Aorta (tissue), 5 donors: ENCODE measurements around the gene SELL. TPM values are rescaled to one million over a fixed set of nuclear protein-coding genes. Genes with fewer than 3 reads are reported as not detected.
"Not testable (repeated sequence)": the region's sequence is repeated elsewhere in the genome, so short reads cannot be mapped to it uniquely, and the experiment has no call there.

ENCODE experiments used
- ATAC-seq: fragments of 200-7000 bp; cut with Tn5 transposase; one replicate; pipeline ENCODE4 v1.9.1; 2022; ENCODE audit warnings: moderate library complexity; ENCODE audit not compliant: low FRiP score
- DNase-seq, 2 donors: peaks; one replicate each; pipeline ENCODE4 v3.0.0-alpha.2; 2020
- H3K27ac ChIP-seq, 2 donors: one replicate each; pipeline ENCODE4 v1.5.1; 2013; ENCODE audit warnings: low read length in 2 of 2, mild to moderate bottlenecking in 2 of 2, moderate library complexity in 2 of 2, control low read depth in 1 of 2, inconsistent platforms in 1 of 2, low read depth in 1 of 2
- H3K27me3 ChIP-seq, 2 donors: one replicate each; pipeline ENCODE4 v1.6.1; 2013; ENCODE audit warnings: control low read depth in 1 of 2, low read length in 1 of 2, mild to moderate bottlenecking in 1 of 2, moderate library complexity in 1 of 2; ENCODE audit not compliant: insufficient read depth in 2 of 2, control insufficient read depth in 1 of 2
- H3K36me3 ChIP-seq, 2 donors: one replicate each; pipeline ENCODE4 v1.6.1; 2013; ENCODE audit warnings: control low read depth in 1 of 2, low read length in 1 of 2, mild to moderate bottlenecking in 1 of 2; ENCODE audit not compliant: insufficient read depth in 2 of 2, control insufficient read depth in 1 of 2
- H3K4me1 ChIP-seq, 2 donors: one replicate each; pipeline ENCODE4 v1.6.1; 2013; ENCODE audit warnings: low read length in 2 of 2, control low read depth in 1 of 2, mild to moderate bottlenecking in 1 of 2, moderate library complexity in 1 of 2; ENCODE audit not compliant: insufficient read depth in 2 of 2, control insufficient read depth in 1 of 2
- H3K4me3 ChIP-seq, 2 donors: one replicate each; pipeline ENCODE4 v1.5.1; 2013; ENCODE audit warnings: low read length in 2 of 2, control low read depth in 1 of 2, mild to moderate bottlenecking in 1 of 2
- H3K9me3 ChIP-seq: one replicate; pipeline ENCODE4 v1.6.1; 2013; ENCODE audit warnings: mild to moderate bottlenecking, low read length; ENCODE audit not compliant: control insufficient read depth
- WGBS, 2 donors: extraction: QIAGEN DNeasy Blood & Tissue Kit; methylation state at CpG; one replicate each; pipeline ENCODE4 v1.1.7; 2013; 5-methylcytosine and 5-hydroxymethylcytosine counted together
- intact Hi-C, 2 donors: fragments of 100-400 bp; cut with DNase I; formaldehyde crosslinking; loops; one replicate each; pipeline versions ENCODE4 v1.14.2 to v1.15.0; 2022
- polyA plus RNA-seq, 2 donors: library from polyadenylated mRNA; stranded (reverse); fragments of 200-250 nt; gene quantifications; one replicate each; pipeline ENCODE4 v1.2.3, GENCODE V29; 2013
- total RNA-seq, 2 donors: library from RNA; stranded (reverse); fragmentation: NEBNext Ultra II Directional; extraction: Animal tissue kit (Norgen Biotek cat#: 25700); gene quantifications; one replicate each; pipeline ENCODE4 v1.2.1, GENCODE V29; 2021
- donor health status: healthy with polysubstance abuse.
- donor health status: Bipolar disorder and iron deficiency.
- donor health status: DM: no; HTN: no; CAD: no.
- donor health status: DM: no; HTN: no; CAD: no.
- donor health status: DM: yes; HTN: yes; CAD: no.

SELL gene
- total and polyA plus RNA-seq, 4 donors = 2.0 to 12.8 (median 10.9) TPM

DNA sequence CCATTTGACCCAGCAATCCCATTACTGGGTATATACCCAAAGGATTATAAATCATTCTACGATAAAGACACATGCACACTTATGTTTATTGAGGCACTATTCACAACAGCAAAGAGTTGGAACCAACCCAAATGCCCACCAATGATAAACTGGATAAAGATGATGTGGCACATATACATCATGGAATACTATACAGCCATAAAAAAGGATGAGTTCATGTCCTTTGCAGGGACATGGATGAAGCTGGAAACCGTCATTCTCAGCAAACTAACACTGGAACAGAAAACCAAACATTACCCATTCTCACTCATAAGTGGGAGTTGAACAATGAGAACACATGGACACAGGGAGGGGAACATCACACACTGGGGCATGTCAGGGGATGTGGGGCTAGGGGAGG, 3.7 kb upstream of the SELL start:
- H3K9me3 ChIP-seq, H3K4me3 ChIP-seq, ATAC-seq, H3K27ac ChIP-seq, H3K36me3 ChIP-seq, intact Hi-C loops, DNase-seq, H3K27me3 ChIP-seq, H3K4me1 ChIP-seq: not testable (repeated sequence)
- 84 to 87% methylated on average over 2 of the region's 2 CpGs for WGBS, 2 donors

DNA sequence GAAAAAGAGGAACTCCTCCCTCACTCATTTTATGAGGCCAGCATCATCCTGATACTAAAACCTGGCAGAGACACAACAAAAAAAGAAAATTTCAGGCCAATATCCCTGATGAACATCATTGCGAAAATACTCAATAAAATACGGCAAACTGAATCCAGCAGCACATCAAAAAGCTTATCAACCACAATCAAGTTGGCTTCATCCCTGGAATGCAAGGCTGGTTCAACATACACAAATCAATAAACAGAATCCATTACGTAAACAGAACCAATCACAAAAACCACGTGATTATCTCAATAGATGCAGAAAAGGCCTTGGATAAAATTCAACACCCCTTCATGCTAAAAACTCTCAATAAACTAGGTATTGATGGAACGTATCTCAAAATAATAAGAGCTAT, 1.7 kb upstream of the SELL start:
- 83 to 85% methylated on average over 5 of the region's 5 CpGs for WGBS, 2 donors
- H3K27ac ChIP-seq, intact Hi-C loops, H3K36me3 ChIP-seq, H3K4me1 ChIP-seq, H3K9me3 ChIP-seq, ATAC-seq, DNase-seq, H3K4me3 ChIP-seq, H3K27me3 ChIP-seq: not testable (repeated sequence)

DNA sequence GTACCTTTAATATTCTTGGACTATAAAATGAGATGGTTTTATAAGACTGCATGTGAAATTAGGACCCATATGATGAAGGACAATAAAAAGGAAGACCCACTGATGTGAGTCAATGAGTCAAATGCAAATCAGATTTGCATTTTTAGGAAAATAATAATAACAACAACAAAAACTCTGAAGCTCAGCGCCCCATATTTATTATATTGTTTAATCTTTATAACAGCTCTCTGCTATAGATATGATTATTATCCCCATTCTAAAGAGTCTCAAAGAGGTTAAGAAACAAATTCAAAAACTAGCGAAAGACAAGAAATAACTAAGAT, 850 bp upstream of the SELL start:
- no peaks in the 10 kb centered on the region for H3K9me3 ChIP-seq
- WGBS, 2 donors = 91 to 97% methylated on average over 2 of the region's 2 CpGs
- H3K4me3 ChIP-seq = no peak overlapping the region
- no peaks in the 10 kb centered on the region for H3K36me3 ChIP-seq
- H3K4me1 ChIP-seq = no peaks in the 10 kb centered on the region
- intact Hi-C loops = no loop called here
- no peak overlapping the region for H3K27ac ChIP-seq
- ATAC-seq = no peak
- H3K27me3 ChIP-seq = no peaks in the 10 kb centered on the region
- DNase-seq = no peak

GRCh38 chr1:169708647-169709046, 2.8 kb downstream of the SELL start:
- H3K27ac ChIP-seq = no peak overlapping the region
- H3K4me1 ChIP-seq = no peaks in the 10 kb centered on the region
- H3K36me3 ChIP-seq = no peaks in the 10 kb centered on the region
- ATAC-seq (no peak), DNase-seq (no peak)
- 80 to 84% methylated on average over 3 of the region's 3 CpGs for WGBS, 2 donors
- no peaks in the 10 kb centered on the region for H3K9me3 ChIP-seq
- intact Hi-C loops = no loop called here
- H3K27me3 ChIP-seq = no peaks in the 10 kb centered on the region
- no peak overlapping the region for H3K4me3 ChIP-seq

DNA sequence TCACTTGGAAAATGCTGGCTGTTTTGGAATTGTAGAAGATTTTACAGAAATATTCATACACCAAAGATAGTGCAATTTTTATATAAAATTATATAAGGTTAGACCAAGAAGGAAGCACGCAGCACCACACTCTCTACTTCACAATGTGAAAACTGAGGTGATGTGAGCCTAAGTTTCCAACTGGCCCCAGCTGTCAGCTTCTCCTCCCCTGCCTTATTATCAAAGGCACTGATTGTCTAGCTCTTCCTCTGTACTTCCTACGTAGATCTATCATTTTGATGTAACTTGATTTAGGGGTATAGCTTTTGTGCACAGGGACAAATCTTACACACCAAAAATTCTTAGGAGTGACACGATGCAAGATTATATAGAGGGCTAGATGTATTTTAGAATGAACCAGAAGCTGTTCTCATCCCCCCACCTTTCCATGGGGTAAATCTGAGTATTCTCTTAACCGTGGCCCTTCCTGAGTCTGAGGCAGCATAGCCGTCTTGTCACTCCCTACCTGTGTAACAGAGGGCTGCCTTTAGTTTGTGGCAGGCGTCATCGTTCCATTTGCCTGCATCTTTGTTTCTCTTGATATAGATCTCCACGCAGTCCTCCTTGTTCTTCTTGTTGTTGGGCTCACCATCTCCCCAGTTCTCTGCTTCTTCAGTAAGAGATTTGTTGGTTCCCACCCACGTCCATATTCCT, 3.4 kb downstream of the SELL start:
- ATAC-seq (no peak), DNase-seq (no peak)
- H3K4me1 ChIP-seq = no peaks in the 10 kb centered on the region
- H3K27ac ChIP-seq = no peak overlapping the region
- no peak overlapping the region for H3K4me3 ChIP-seq
- 75 to 79% methylated on average over 9 of the region's 9 CpGs for WGBS, 2 donors
- intact Hi-C loops = no loop called here
- no peaks in the 10 kb centered on the region for H3K9me3 ChIP-seq
- H3K27me3 ChIP-seq = no peaks in the 10 kb centered on the region
- H3K36me3 ChIP-seq = no peaks in the 10 kb centered on the region

GRCh38 chr1:169704797-169705196, 6.6 kb downstream of the SELL start:
- intact Hi-C loops = no loop called here
- no peak overlapping the region for H3K4me3 ChIP-seq

GRCh38 chr1:169701261-169702005, 10.0 kb downstream of the SELL start:
- no peaks in the 10 kb centered on the region for H3K9me3 ChIP-seq
- H3K4me1 ChIP-seq = no peaks in the 10 kb centered on the region
- H3K4me3 ChIP-seq = no peak overlapping the region
- no peak for DNase-seq
- H3K27me3 ChIP-seq = no peaks in the 10 kb centered on the region
- ATAC-seq = no peak
- no peak overlapping the region for H3K27ac ChIP-seq
- H3K36me3 ChIP-seq = no peaks in the 10 kb centered on the region
- 78 to 86% methylated on average over 2 of the region's 2 CpGs for WGBS, 2 donors
- intact Hi-C loops = no loop called here

More at GRCh38 chr1:169704797-169705196, 6.6 kb downstream of the SELL start:
- no peaks in the 10 kb centered on the region for H3K4me1 ChIP-seq
- DNase-seq (no peak), ATAC-seq (no peak)
- no peak overlapping the region for H3K27ac ChIP-seq
- H3K27me3 ChIP-seq = no peaks in the 10 kb centered on the region
- no peaks in the 10 kb centered on the region for H3K9me3 ChIP-seq
- no peaks in the 10 kb centered on the region for H3K36me3 ChIP-seq
- WGBS, 2 donors = 67 to 71% methylated on average over 2 of the region's 2 CpGs

DNA sequence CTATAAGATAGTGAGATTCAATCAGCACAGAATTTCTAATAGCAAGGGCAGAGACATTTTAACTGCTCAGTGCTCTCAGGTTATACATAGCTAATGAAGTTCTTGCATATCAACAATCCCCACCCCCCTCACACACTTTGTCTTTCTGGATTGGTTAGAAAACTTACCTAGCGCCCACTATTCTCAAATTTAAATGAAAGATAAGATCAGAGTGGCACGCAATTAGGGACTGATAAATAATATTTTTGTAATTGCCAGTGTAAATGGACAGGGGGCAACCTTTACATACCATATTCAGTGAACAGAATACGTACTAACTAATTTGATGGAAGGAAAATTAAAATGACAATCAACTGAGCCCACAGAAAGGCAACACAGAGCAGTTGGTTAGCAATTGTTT, 11.7 kb downstream of the SELL start:
- Histone ChIP-seq H3K4me3 (no peak overlapping the region), H3K27ac (no peak overlapping the region), H3K9me3 (no peaks in the 10 kb centered on the region), H3K27me3 (no peaks in the 10 kb centered on the region), H3K4me1 (no peaks in the 10 kb centered on the region), H3K36me3 (no peaks in the 10 kb centered on the region)
- ATAC-seq = no peak
- no peak for DNase-seq
- 66 to 71% methylated on average over 3 of the region's 3 CpGs for WGBS, 2 donors
- intact Hi-C loops = no loop called here

- no peaks in the 10 kb centered on the region for H3K36me3 ChIP-seq
- H3K4me1 ChIP-seq = no peaks in the 10 kb centered on the region
- H3K27me3 ChIP-seq = no peaks in the 10 kb centered on the region
- DNase-seq = no peak
- 56 to 66% methylated on average over 3 of the region's 3 CpGs for WGBS, 2 donors
- no peaks in the 10 kb centered on the region for H3K9me3 ChIP-seq
- no peak overlapping the region for H3K27ac ChIP-seq
- intact Hi-C loops = no loop called here
- no peak for ATAC-seq
- H3K4me3 ChIP-seq = no peak overlapping the region
These were observed 12.4 kb downstream of the SELL start for GRCh38 chr1:169698976-169699375.
